Uterus (tissue), 4 donors: ENCODE measurements around the gene KLRC3. TPM values are rescaled to one million over a fixed set of nuclear protein-coding genes. Genes with fewer than 3 reads are reported as not detected.
"Not testable (repeated sequence)": the region's sequence is repeated elsewhere in the genome, so short reads cannot be mapped to it uniquely, and the experiment has no call there.

Experiments used
- DNase-seq, 2 donors: peaks; one replicate each; pipeline ENCODE4 v3.0.0-alpha.2; 2019 to 2020
- H3K27ac ChIP-seq, 2 donors: fragments of 200-600 bp; sonication (generic); 1 replicate in 1 of 2; 2 replicates in 1 of 2; pipeline ENCODE4 v1.5.1; 2016 to 2018
- H3K27me3 ChIP-seq, 2 donors: fragments of 200-600 bp; sonication (generic); one replicate each; pipeline ENCODE4 v1.5.1; 2018 to 2019; ENCODE audit warnings: control low read depth in 1 of 2
- H3K36me3 ChIP-seq, 2 donors: fragments of 200-600 bp; sonication (generic); one replicate each; pipeline ENCODE4 v1.5.1; 2019; ENCODE audit warnings: control low read depth in 1 of 2
- H3K4me1 ChIP-seq, 2 donors: fragments of 200-600 bp; sonication (generic); one replicate each; pipeline ENCODE4 v1.5.1; 2018 to 2019; ENCODE audit warnings: control low read depth in 1 of 2
- H3K4me3 ChIP-seq, 2 donors: fragments of 200-600 bp; sonication (generic); 1 replicate in 1 of 2; 2 replicates in 1 of 2; pipeline ENCODE4 v1.5.1; 2018 to 2019; ENCODE audit warnings: mild to moderate bottlenecking in 1 of 2
- H3K9me3 ChIP-seq, 2 donors: fragments of 200-600 bp; sonication (generic); one replicate each; pipeline ENCODE4 v1.5.1; 2019; ENCODE audit warnings: control low read depth in 1 of 2
- POLR2A ChIP-seq, 2 donors: fragments of 450-650 bp; IDR thresholded peaks; one replicate each; pipeline ENCODE4 v1.6.1; 2016; ENCODE audit warnings: antibody characterized with exemption in 2 of 2, mild to moderate bottlenecking in 1 of 2, moderate library complexity in 1 of 2
- intact Hi-C: fragments of 100-400 bp; cut with DNase I; formaldehyde crosslinking; loops from one replicate; pipeline ENCODE4 v1.15.1; 2023; ENCODE audit warnings: low total_unique reads
- total RNA-seq, 4 donors: library from RNA; depleted of rRNA in 3 of 4; stranded (reverse); fragments of >200 nt in 3 of 4; gene quantifications; one replicate each; pipeline versions ENCODE4 v1.1.0 to v1.2.4, GENCODE V29; 2014 to 2023
- TF ChIP-seq, protein P1 (sequence below), 4 experiments: fragments of 200-600 bp in 2 of 4; fragments of 450-650 bp in 2 of 4; sonication (generic) in 2 of 4; IDR thresholded peaks; one replicate each; pipeline ENCODE4 v1.5.1; 2016 to 2019; ENCODE audit warnings: antibody characterized with exemption in 4 of 4, mild to moderate bottlenecking in 2 of 4, moderate library complexity in 1 of 4
- donor health status: DM: yes; HTN: yes; CAD: no.

KLRC3 gene
- total RNA-seq, 4 donors from 2014 or later: 1.8 TPM; not detected in 3

DNA sequence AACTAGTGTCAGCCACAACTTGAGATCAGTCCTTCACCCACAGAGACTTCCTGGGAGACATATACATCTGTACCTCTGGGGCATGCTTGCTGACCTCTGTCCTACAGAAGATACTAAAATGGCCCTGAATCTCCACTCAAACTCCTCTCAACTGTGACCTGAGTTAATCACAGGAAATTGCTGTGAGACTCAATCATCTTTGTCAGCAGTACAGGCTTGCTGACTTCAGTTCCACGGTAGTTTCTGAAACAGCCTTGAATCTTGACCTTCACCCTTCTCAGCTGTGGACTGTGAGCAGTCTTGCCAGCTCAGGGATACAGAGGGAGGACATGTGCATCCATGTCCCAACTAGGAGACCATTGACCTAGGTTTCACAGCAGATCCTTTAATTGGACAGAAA, 34.1 kb upstream of the KLRC3 start:
- no peaks in the 10 kb centered on the region for H3K36me3 ChIP-seq
- intact Hi-C loops: no loop called here
- no peaks in the 10 kb centered on the region for H3K27me3 ChIP-seq
- no peaks in the 10 kb centered on the region for H3K4me1 ChIP-seq
- no peaks in the 10 kb centered on the region for H3K9me3 ChIP-seq
- TF ChIP-seq, protein P1, sequence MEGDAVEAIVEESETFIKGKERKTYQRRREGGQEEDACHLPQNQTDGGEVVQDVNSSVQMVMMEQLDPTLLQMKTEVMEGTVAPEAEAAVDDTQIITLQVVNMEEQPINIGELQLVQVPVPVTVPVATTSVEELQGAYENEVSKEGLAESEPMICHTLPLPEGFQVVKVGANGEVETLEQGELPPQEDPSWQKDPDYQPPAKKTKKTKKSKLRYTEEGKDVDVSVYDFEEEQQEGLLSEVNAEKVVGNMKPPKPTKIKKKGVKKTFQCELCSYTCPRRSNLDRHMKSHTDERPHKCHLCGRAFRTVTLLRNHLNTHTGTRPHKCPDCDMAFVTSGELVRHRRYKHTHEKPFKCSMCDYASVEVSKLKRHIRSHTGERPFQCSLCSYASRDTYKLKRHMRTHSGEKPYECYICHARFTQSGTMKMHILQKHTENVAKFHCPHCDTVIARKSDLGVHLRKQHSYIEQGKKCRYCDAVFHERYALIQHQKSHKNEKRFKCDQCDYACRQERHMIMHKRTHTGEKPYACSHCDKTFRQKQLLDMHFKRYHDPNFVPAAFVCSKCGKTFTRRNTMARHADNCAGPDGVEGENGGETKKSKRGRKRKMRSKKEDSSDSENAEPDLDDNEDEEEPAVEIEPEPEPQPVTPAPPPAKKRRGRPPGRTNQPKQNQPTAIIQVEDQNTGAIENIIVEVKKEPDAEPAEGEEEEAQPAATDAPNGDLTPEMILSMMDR (IDR thresholded peaks at IDR 0.05): no peak
- no peak for TF ChIP-seq POLR2A (IDR thresholded peaks at IDR 0.05)
- no peak overlapping the region for H3K27ac ChIP-seq
- no peak for DNase-seq
- H3K4me3 ChIP-seq: no peak overlapping the region

DNA sequence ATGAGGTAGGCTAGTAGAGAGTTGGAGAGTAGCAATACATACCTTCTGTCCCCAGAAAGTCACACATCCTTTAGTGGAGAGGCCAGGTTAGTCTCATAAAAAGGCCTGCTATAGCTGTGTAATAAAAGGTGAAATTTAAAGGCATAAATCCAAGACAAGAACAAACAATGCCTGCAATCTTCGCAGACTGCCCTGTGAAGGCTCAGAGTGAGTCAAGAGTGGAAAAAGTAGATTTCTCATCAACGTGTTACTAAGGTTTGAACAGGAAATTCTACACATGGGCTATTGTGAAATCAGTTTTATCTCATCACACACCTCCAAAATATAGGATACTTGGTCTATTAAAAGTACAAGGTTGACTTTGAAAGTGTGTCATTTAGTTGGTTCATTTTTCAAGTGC, 32.8 kb upstream of the KLRC3 start, which contains the start of gene KLRC1:
Gene KLRC1 (minus strand): TSS at position 222 of the 400 bp plus-strand sequence. CDS start 2,221 bp downstream, outside the sequence.
- Histone ChIP-seq H3K9me3 (no peaks in the 10 kb centered on the region), H3K27ac (no peak within 1 kb of the TSS), H3K4me1 (no peaks in the 10 kb centered on the region), H3K27me3 (no peaks in the 10 kb centered on the region), H3K4me3 (no peak within 1 kb of the TSS), H3K36me3 (no peaks in the 10 kb centered on the region)
- DNase-seq: no peak
- intact Hi-C loops: no loop called here
- TF ChIP-seq, protein P1 (IDR thresholded peaks at IDR 0.05): no peak
- TF ChIP-seq POLR2A (IDR thresholded peaks at IDR 0.05): no peak

DNA sequence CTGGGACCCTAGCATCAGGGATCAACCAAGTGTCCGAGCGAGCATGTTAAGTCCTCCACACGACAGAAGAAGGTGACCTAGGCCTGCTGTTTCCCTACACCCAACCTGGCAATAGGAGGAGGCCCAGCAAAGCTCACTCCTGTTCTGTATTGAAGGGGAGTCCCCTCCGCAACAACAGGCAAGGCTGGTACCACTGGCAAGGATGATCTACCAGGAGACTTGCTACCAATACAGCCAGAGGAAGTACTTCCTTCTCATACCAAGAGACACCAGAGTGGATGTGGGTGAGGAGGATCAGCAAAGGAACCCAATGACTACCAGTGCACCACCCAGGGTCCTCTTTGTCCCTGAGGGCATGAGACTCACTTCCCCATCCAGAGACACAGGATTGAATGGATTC, 27.8 kb upstream of the KLRC3 start:
- H3K9me3 ChIP-seq: no peaks in the 10 kb centered on the region
- no peak for DNase-seq
- no peak overlapping the region for H3K27ac ChIP-seq
- H3K4me1 ChIP-seq: no peaks in the 10 kb centered on the region
- H3K36me3 ChIP-seq: no peaks in the 10 kb centered on the region
- no peak overlapping the region for H3K4me3 ChIP-seq
- TF ChIP-seq POLR2A (IDR thresholded peaks at IDR 0.05): no peak
- TF ChIP-seq, protein P1 (IDR thresholded peaks at IDR 0.05): no peak
- no peaks in the 10 kb centered on the region for H3K27me3 ChIP-seq
- intact Hi-C loops: no loop called here

DNA sequence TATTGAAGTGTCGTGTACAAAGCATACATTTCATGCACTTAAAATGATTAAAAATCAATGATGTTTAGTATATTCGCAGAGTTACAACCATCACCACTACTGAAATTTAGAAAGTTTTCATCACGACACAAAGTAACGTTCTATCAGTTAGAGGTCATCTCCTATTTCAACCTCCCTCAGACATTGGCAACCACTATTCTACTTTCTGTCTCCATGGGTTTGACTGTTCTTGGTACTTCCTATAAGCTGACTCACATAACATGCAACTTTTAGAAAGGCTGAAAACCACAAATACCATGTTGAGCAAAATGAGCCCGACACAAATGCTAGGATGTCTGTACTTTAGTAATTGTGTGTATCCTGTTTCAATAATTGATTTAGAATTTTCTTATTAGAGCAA, 25.7 kb upstream of the KLRC3 start:
- H3K36me3 ChIP-seq, H3K27me3 ChIP-seq, H3K4me1 ChIP-seq, H3K4me3 ChIP-seq, intact Hi-C loops, H3K27ac ChIP-seq, DNase-seq, H3K9me3 ChIP-seq: not testable (repeated sequence)

DNA sequence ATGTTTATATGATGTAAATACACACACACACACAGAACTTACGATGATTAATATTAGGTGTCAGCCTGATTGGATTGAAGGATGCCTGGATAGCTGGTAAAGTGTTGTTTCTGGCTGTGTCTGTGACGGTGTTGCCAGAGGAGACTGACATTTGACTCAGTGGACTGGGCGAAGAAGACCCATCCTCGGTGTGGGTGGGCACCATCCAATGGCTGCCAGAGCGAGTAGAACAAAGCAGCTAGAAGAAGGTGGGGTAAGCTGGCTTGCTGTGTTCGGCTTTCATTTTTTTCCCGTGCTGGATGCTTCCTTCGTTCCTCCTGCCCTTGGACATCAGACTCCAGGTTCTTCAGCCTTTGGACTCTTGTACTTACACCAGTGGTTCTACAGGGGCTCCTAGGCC, 20.7 kb upstream of the KLRC3 start:
- intact Hi-C loops, H3K4me3 ChIP-seq: not testable (repeated sequence)

DNA sequence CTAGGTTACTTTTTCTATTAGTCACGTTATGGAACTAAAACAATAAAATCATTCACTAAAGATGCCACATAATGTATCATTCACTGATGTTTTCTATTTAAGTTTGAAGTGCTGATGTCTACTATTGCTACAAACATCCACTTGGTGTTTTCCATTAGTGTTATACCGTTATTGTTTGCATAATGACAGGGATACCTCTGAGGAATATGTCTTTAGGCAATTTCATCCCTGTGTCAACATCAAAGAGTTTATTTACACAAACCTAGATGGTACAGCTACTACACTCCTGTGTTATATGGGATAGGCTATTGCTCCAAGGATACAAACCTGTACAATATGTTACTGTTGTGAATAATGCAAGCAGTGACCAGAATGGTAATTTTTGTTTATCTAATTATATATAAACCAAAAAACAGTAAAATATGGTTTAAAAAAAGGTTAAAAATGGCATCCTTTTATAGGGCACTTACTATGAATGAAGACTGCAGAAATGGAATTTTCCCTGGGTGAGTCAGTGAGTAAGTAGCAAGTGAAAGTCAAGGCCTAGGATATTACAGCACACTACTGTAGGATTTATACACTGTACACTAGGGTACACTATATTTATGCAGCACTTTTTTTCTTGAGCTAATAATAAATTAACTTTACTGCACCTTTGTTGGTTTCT, 19.3 kb upstream of the KLRC3 start:
- H3K4me3 ChIP-seq, H3K27me3 ChIP-seq, H3K27ac ChIP-seq, H3K36me3 ChIP-seq, H3K9me3 ChIP-seq, H3K4me1 ChIP-seq, intact Hi-C loops, DNase-seq: not testable (repeated sequence)

More for the DNA sequence above, 20.7 kb upstream of the KLRC3 start:
- DNase-seq, H3K36me3 ChIP-seq, H3K4me1 ChIP-seq, H3K27me3 ChIP-seq, H3K9me3 ChIP-seq, H3K27ac ChIP-seq: not testable (repeated sequence)

DNA sequence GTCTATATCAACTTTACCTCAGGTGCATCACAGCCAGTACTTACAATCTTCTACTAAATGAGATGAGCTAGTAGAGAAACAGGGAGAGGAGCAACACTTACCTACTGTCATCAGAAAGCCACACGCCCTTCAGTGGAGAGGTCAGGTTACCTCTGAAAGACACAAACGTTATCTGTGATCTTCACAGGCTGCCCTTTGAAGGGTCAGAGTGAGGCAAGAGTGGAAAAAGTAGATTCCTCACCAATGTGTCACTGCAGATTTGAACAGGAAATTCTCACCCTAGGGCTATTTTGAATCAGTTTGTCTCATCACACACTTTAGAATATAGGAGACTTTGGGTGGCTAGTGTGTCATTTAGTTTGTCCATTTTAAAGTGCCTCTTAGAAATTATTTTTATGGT, 17.2 kb upstream of the KLRC3 start:
- H3K27ac ChIP-seq, DNase-seq, intact Hi-C loops, H3K4me1 ChIP-seq, H3K27me3 ChIP-seq, H3K9me3 ChIP-seq, H3K4me3 ChIP-seq, H3K36me3 ChIP-seq: not testable (repeated sequence)

DNA sequence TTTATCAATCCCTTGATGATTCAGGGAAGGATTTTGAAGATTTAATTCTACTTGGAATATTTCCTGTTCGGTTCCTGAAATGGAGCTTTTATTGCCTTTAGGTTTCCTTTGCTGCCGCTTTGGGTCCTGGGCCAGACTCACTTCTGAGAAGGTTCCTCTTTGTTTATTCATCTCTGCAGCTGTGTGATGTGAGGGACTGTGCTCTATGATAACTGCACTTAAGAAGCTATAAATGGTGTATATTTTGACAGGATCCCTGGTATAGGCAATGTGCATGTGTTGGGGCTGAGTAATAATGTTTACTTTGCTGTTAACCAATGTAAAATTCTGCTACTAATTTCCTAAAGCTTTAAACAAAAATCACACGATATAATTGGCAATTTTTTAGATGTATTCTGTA, 15.4 kb upstream of the KLRC3 start, which contains the start of gene KLRC2:
Gene KLRC2 (minus strand): TSS at position 195 of the 400 bp plus-strand sequence. CDS start 24 bp downstream, at position 171.
- not testable (repeated sequence) for DNase-seq, H3K27ac ChIP-seq

DNA sequence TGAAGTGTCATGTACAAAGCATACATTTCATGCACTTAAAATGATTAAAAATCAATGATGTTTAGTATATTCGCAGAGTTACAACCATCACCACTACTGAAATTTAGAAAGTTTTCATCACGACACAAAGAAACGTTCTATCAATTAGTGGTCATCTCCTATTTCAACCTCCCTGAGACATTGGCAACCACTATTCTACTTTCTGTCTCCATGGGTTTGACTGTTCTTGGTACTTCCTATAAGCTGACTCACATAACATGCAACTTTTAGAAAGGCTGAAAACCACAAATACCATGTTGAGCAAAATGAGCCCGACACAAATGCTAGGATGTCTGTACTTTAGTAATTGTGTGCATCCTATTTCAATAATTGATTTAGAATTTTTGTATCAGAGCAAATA, 10.2 kb upstream of the KLRC3 start:
- H3K9me3 ChIP-seq, H3K4me1 ChIP-seq, H3K4me3 ChIP-seq, intact Hi-C loops, H3K27me3 ChIP-seq, DNase-seq, H3K36me3 ChIP-seq, H3K27ac ChIP-seq: not testable (repeated sequence)

More for the DNA sequence above, 15.4 kb upstream of the KLRC3 start, which contains the start of gene KLRC2:
- H3K4me3 ChIP-seq, H3K27me3 ChIP-seq, H3K36me3 ChIP-seq, H3K4me1 ChIP-seq, intact Hi-C loops, H3K9me3 ChIP-seq: not testable (repeated sequence)

DNA sequence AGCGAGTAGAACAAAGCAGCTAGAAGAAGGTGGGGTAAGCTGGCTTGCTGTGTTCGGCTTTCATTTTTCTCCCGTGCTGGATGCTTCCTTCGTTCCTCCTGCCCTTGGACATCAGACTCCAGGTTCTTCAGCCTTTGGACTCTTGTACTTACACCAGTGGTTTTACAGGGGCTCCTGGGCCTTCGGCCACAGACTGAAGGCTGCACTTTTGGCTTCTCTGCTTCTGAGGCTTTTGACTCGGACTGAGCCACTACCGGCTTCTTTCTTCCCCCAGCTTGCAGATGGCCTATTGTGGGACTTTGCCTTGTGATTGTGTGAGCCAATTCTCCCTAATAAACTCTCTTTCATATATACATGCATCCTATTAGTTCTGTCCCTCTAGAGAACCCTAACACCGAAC, 5.5 kb upstream of the KLRC3 start:
- H3K27ac ChIP-seq, H3K27me3 ChIP-seq, H3K4me3 ChIP-seq, DNase-seq, H3K36me3 ChIP-seq, H3K4me1 ChIP-seq, H3K9me3 ChIP-seq, intact Hi-C loops: not testable (repeated sequence)
